ENCODE data around the gene GRIN2C.
"Not testable (repeated sequence)": the region's sequence is repeated elsewhere in the genome, so short reads cannot be mapped to it uniquely, and the experiment has no call there.

The GRIN2C gene

GRCh38 chr17:74859459-74860228 is at the start of gene GRIN2C:
Gene GRIN2C, minus strand, starts transcription at chr17:74859885. Its CDS starts 4,793 bp downstream, at chr17:74855092.
- DNase-seq, result peak; percentile 32 to 45

- DNase-seq, result not testable (repeated sequence)
Measured at GRCh38 chr17:74909097-74909496, 49.4 kb upstream of the GRIN2C start.

GRCh38 chr17:74907012-74907411 is 47.3 kb upstream of the GRIN2C start:
- no peak for DNase-seq

- not testable (repeated sequence) for DNase-seq
Measured at GRCh38 chr17:74906214-74906793, 46.6 kb upstream of the GRIN2C start.

- DNase-seq, result no peak
Measured at GRCh38 chr17:74904687-74905409, 45.2 kb upstream of the GRIN2C start.

GRCh38 chr17:74903671-74904070 is 44.0 kb upstream of the GRIN2C start:
- no peak for DNase-seq

- no peak for DNase-seq
Measured at GRCh38 chr17:74903034-74903433, 43.3 kb upstream of the GRIN2C start.

- DNase-seq, result no peak
Measured at GRCh38 chr17:74901353-74902135, 41.9 kb upstream of the GRIN2C start.

- no peak for DNase-seq
Measured at GRCh38 chr17:74900208-74900607, 40.5 kb upstream of the GRIN2C start.

- DNase-seq, result no peak
Measured at GRCh38 chr17:74898376-74898946, 38.8 kb upstream of the GRIN2C start.

GRCh38 chr17:74893936-74894671 is 34.4 kb upstream of the GRIN2C start:
- no peak for DNase-seq

- peak in 1 of 2 donors; percentile 24 for DNase-seq
Measured at GRCh38 chr17:74892974-74893911, 33.6 kb upstream of the GRIN2C start, which contains the start of gene FADS6. Gene FADS6, minus strand, starts transcription at chr17:74893633. Its CDS starts 38 bp downstream, at chr17:74893595.

GRCh38 chr17:74892013-74892841 is 32.5 kb upstream of the GRIN2C start:
- no peak for DNase-seq

- DNase-seq, result no peak
Measured at GRCh38 chr17:74890554-74890953, 30.9 kb upstream of the GRIN2C start.

- DNase-seq, result no peak
Measured at GRCh38 chr17:74888469-74888868, 28.8 kb upstream of the GRIN2C start.

GRCh38 chr17:74883241-74883745 is 23.6 kb upstream of the GRIN2C start:
- no peak for DNase-seq

GRCh38 chr17:74882517-74883240 is 23.0 kb upstream of the GRIN2C start:
- no peak for DNase-seq

- no peak for DNase-seq
Measured at GRCh38 chr17:74881073-74881472, 21.4 kb upstream of the GRIN2C start.

- DNase-seq, result no peak
Measured at GRCh38 chr17:74879308-74879707, 19.6 kb upstream of the GRIN2C start.

Measured in stimulated activated CD4-positive, alpha-beta T cell treated with anti-CD3 and anti-CD28 coated beads, Interleukin-2, amount 100 ng/mL, for 24 hours (primary cell).